ENCODE measurements around the gene LDLRAD4. TPM values are rescaled to one million over a fixed set of nuclear protein-coding genes. Genes with fewer than 3 reads are reported as not detected.

The LDLRAD4 gene
- total RNA-seq, 1 experiment from 2014 or later: 1.7 TPM

DNA sequence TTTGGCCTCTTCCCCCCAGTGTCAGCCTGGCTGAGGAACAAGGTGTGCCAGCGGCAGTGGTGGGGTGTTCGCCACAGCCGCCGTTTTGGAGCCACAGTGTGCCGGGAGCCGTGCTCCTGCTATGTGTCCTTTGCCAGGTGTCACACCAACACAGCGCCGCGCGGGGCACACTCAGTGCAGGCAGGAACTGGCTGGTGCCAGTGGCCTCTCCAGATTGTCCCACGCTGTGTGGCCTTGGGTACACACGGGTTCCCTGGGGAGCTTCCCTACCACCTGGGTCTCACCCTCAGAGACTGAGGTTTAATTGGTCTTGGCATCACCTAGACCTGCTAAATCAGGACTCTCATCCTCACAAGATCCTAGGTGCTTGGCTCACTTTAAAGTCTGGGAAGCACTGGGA lies 171.6 kb downstream of the LDLRAD4 start:
- H3K9me2 ChIP-seq (ENCODE audit: insufficient read depth): no peaks in the 10 kb centered on the region
- intact Hi-C loops (cut with micrococcal nuclease; ENCODE audit: unreplicated experiment): no loop called here
- TF ChIP-seq CTCF (conservative IDR thresholded peaks at IDR 0.05) (no peak), EZH2 (IDR thresholded peaks at IDR 0.05; ENCODE audit: low read depth) (no peak)
- H3F3A ChIP-seq (ENCODE audit: insufficient read depth, low read depth): no peaks in the 10 kb centered on the region
- H3K4me2 ChIP-seq: no peak overlapping the region
- DNase-seq: no peak
- no peaks in the 10 kb centered on the region for H3K4me1 ChIP-seq (replicated peaks; ENCODE audit: insufficient read depth)
- no peak overlapping the region for H2AFZ ChIP-seq
- BruUV-seq (replicated peaks): no TSS peak
- H3K27ac ChIP-seq: no peak overlapping the region
- POLR2A ChIA-PET (ENCODE audit: unreplicated experiment): no interaction called here
- no peaks in the 10 kb centered on the region for H4K20me1 ChIP-seq (ENCODE audit: insufficient read depth)
- no peaks in the 10 kb centered on the region for H3K79me2 ChIP-seq (ENCODE audit: low read depth)
- no peaks in the 10 kb centered on the region for H3K36me3 ChIP-seq (ENCODE audit: low read depth)
- no peaks in the 10 kb centered on the region for H3K9me3 ChIP-seq (ENCODE audit: insufficient read depth, low read depth)
- CTCF ChIA-PET: no interaction called here
- H3K27me3 ChIP-seq (ENCODE audit: insufficient read depth, low read depth): peaks cover 78% of the 10 kb centered on the region
- H3K4me3 ChIP-seq: no peak overlapping the region

DNA sequence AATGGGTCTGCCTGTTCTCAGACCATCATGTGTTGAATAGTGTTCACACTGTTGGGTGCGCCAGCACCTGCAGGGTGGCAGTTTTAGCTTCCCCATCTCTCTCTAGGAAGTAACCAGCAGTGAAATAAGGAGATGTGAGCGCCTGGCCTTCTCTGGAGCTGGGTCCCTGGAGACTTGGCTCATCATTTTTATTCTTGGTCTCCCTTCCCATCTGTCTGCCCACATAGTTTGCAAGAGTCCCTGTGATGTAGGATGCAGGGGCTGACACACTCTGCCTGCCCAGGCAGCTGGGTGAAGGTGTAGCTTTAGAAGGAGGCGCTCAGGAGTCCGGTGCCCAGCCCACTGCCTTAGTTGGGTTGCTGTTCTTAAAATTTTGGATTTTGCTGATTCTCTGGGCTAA lies 172.2 kb downstream of the LDLRAD4 start:
- Histone ChIP-seq H3K9me3 (ENCODE audit: insufficient read depth, low read depth) (no peaks in the 10 kb centered on the region), H3K36me3 (ENCODE audit: low read depth) (no peaks in the 10 kb centered on the region), H3K27ac (no peak overlapping the region), H3K27me3 (ENCODE audit: insufficient read depth, low read depth) (peaks cover 74% of the 10 kb centered on the region), H3K4me2 (no peak overlapping the region), H3K4me3 (no peak overlapping the region), H3F3A (ENCODE audit: insufficient read depth, low read depth) (no peaks in the 10 kb centered on the region), H4K20me1 (ENCODE audit: insufficient read depth) (no peaks in the 10 kb centered on the region), H2AFZ (no peak overlapping the region), H3K79me2 (ENCODE audit: low read depth) (no peaks in the 10 kb centered on the region), H3K4me1 (replicated peaks; ENCODE audit: insufficient read depth) (no peaks in the 10 kb centered on the region), H3K9me2 (ENCODE audit: insufficient read depth) (no peaks in the 10 kb centered on the region)
- TF ChIP-seq EZH2 (IDR thresholded peaks at IDR 0.05; ENCODE audit: low read depth): no peak
- no peak for TF ChIP-seq CTCF (conservative IDR thresholded peaks at IDR 0.05)
- ChIA-PET CTCF (no interaction called here), POLR2A (ENCODE audit: unreplicated experiment) (no interaction called here)
- no peak for DNase-seq
- BruUV-seq (replicated peaks): no TSS peak
- intact Hi-C loops (cut with micrococcal nuclease; ENCODE audit: unreplicated experiment): no loop called here

GRCh38 chr18:13392029-13392750 lies 173.6 kb downstream of the LDLRAD4 start:
- H2AFZ ChIP-seq: no peak overlapping the region
- ChIA-PET POLR2A (ENCODE audit: unreplicated experiment) (no interaction called here), CTCF (no interaction called here)
- H3K27ac ChIP-seq: no peak overlapping the region
- TF ChIP-seq CTCF (conservative IDR thresholded peaks at IDR 0.05) (no peak), EZH2 (IDR thresholded peaks at IDR 0.05; ENCODE audit: low read depth) (no peak)
- no peaks in the 10 kb centered on the region for H3K79me2 ChIP-seq (ENCODE audit: low read depth)
- no peaks in the 10 kb centered on the region for H3K4me1 ChIP-seq (replicated peaks; ENCODE audit: insufficient read depth)
- peaks cover 75% of the 10 kb centered on the region for H3K27me3 ChIP-seq (ENCODE audit: insufficient read depth, low read depth)
- no peak overlapping the region for H3K4me3 ChIP-seq
- H3K9me2 ChIP-seq (ENCODE audit: insufficient read depth): no peaks in the 10 kb centered on the region
- no peak overlapping the region for H3K4me2 ChIP-seq
- H3K9me3 ChIP-seq (ENCODE audit: insufficient read depth, low read depth): no peaks in the 10 kb centered on the region
- H4K20me1 ChIP-seq (ENCODE audit: insufficient read depth): no peaks in the 10 kb centered on the region
- intact Hi-C loops (cut with micrococcal nuclease; ENCODE audit: unreplicated experiment): no loop called here
- BruUV-seq (replicated peaks): no TSS peak
- H3K36me3 ChIP-seq (ENCODE audit: low read depth): no peaks in the 10 kb centered on the region
- no peaks in the 10 kb centered on the region for H3F3A ChIP-seq (ENCODE audit: insufficient read depth, low read depth)
- DNase-seq: no peak

Data from PC-9 (cell line).